IMR-90 (cell line): ENCODE data around the gene TJP3. TPM values are rescaled to one million over a fixed set of nuclear protein-coding genes. Genes with fewer than 3 reads are reported as not detected.

Experiments used
- ATAC-seq: fragments of 200-7000 bp; cut with Tn5 transposase; 2 replicates; pipeline ENCODE4 v1.9.1; 2020; ENCODE audit warnings: low read depth, mild to moderate bottlenecking, moderate library complexity
- BruUV-seq: library from RNA; stranded (reverse); fragments of 400-500 nt; replicated peaks from 2 replicates; lab custom pipeline; 2021; lab: Mats Ljungman, UMichigan
- CTCF ChIA-PET: fragments of 300-600 bp; formaldehyde crosslinking; extraction: SDS; loops from one replicate; lab custom pipeline; 2021; ENCODE audit warnings: antibody characterized with exemption; lab: Yijun Ruan, JAX
- POLR2A ChIA-PET: fragments of 300-600 bp; sonication (Branson Sonifier 250); formaldehyde crosslinking; loops from one replicate; lab custom pipeline; 2022; ENCODE audit warnings: antibody characterized with exemption; ENCODE audit not compliant: unreplicated experiment; lab: Charles Lee
- DNase-seq: peaks from one replicate; pipeline ENCODE4 v3.0.0; 2013
- H2AFZ ChIP-seq: replicated peaks from 2 replicates; pipeline ENCODE3; 2013; ENCODE audit warnings: low read length, mild to moderate bottlenecking; ENCODE audit not compliant: poor library complexity
- H2AK5ac ChIP-seq: 2 replicates; pipeline ENCODE4 v1.6.1; 2013; ENCODE audit warnings: low read depth, low read length, inconsistent platforms
- H2AK9ac ChIP-seq: replicated peaks from 2 replicates; pipeline ENCODE3; 2013; ENCODE audit warnings: mild to moderate bottlenecking, low read depth, low read length, moderate library complexity; ENCODE audit not compliant: poor library complexity
- H2BK120ac ChIP-seq: 2 replicates; pipeline ENCODE4 v1.6.1; 2013; ENCODE audit warnings: low read depth, low read length, inconsistent platforms
- H2BK15ac ChIP-seq: 3 replicates; pipeline ENCODE4 v1.6.1; 2013; ENCODE audit warnings: low read depth, low read length, inconsistent platforms
- H2BK20ac ChIP-seq: 2 replicates; pipeline ENCODE4 v1.6.1; 2013; ENCODE audit warnings: low read depth, mild to moderate bottlenecking, inconsistent platforms, low read length, moderate library complexity
- H2BK5ac ChIP-seq: 2 replicates; pipeline ENCODE4 v1.6.1; 2013; ENCODE audit warnings: mild to moderate bottlenecking, low read depth, low read length, inconsistent platforms; ENCODE audit not compliant: poor library complexity, severe bottlenecking
- H3K14ac ChIP-seq: replicated peaks from 2 replicates; pipeline ENCODE4 v1.6.1; 2013; ENCODE audit warnings: low read depth, low read length, inconsistent platforms
- H3K18ac ChIP-seq: 2 replicates; pipeline ENCODE4 v1.6.1; 2013; ENCODE audit warnings: low read depth, low read length, control low read depth
- H3K23ac ChIP-seq: 2 replicates; pipeline ENCODE4 v1.6.1; 2013; ENCODE audit warnings: low read depth, low read length, inconsistent platforms
- H3K27ac ChIP-seq: 2 replicates; pipeline ENCODE4 v1.5.1; 2013; ENCODE audit warnings: mild to moderate bottlenecking, control low read depth, low read length; ENCODE audit not compliant: insufficient read depth
- H3K27me3 ChIP-seq: 2 replicates; pipeline ENCODE4 v1.6.1; 2013; ENCODE audit warnings: low read length; ENCODE audit not compliant: control insufficient read depth, insufficient read depth
- H3K36me3 ChIP-seq: 2 replicates; pipeline ENCODE4 v1.6.1; 2013; ENCODE audit warnings: low read length, mixed read lengths; ENCODE audit not compliant: control insufficient read depth, insufficient read depth
- H3K4ac ChIP-seq: 2 replicates; pipeline ENCODE4 v1.6.1; 2013; ENCODE audit warnings: low read depth, low read length, inconsistent platforms
- H3K4me1 ChIP-seq: 2 replicates; pipeline ENCODE4 v1.6.1; 2013; ENCODE audit warnings: low read length, mixed read lengths; ENCODE audit not compliant: control insufficient read depth, insufficient read depth
- H3K4me2 ChIP-seq: 2 replicates; pipeline ENCODE4 v1.6.1; 2013; ENCODE audit warnings: low read depth, mild to moderate bottlenecking, control low read depth, low read length, moderate library complexity
- H3K4me3 ChIP-seq: 2 replicates; pipeline ENCODE4 v1.5.1; 2013; ENCODE audit warnings: low read depth, mild to moderate bottlenecking, control low read depth, low read length, moderate library complexity; ENCODE audit not compliant: insufficient read depth
- H3K56ac ChIP-seq: 2 replicates; pipeline ENCODE4 v1.6.1; 2013; ENCODE audit warnings: low read length, inconsistent platforms; ENCODE audit not compliant: insufficient read depth; ENCODE audit errors: extremely low read depth
- H3K79me1 ChIP-seq, 2 experiments: 2 replicates each; pipeline ENCODE4 v1.6.1; 2013; ENCODE audit warnings: low read length in 2 of 2, inconsistent platforms in 1 of 2, low read depth in 1 of 2
- H3K9ac ChIP-seq: 2 replicates; pipeline ENCODE4 v1.6.1; 2013; ENCODE audit warnings: low read depth, low read length, control low read depth
- H3K9me1 ChIP-seq: 2 replicates; pipeline ENCODE4 v1.6.1; 2013; ENCODE audit warnings: low read length, inconsistent platforms; ENCODE audit not compliant: insufficient read depth
- H3K9me3 ChIP-seq: 2 replicates; pipeline ENCODE4 v1.6.1; 2013; ENCODE audit warnings: low read length; ENCODE audit not compliant: control insufficient read depth, insufficient read depth
- H4K20me1 ChIP-seq: 2 replicates; pipeline ENCODE4 v1.6.1; 2013; ENCODE audit warnings: low read length, inconsistent platforms; ENCODE audit not compliant: insufficient read depth
- H4K5ac ChIP-seq: 2 replicates; pipeline ENCODE4 v1.6.1; 2013; ENCODE audit warnings: mild to moderate bottlenecking, low read depth, low read length, control low read depth
- H4K8ac ChIP-seq, 2 experiments: 2 replicates each; pipeline ENCODE4 v1.6.1; 2013; ENCODE audit warnings: low read depth in 2 of 2, low read length in 2 of 2, control low read depth in 1 of 2, inconsistent platforms in 1 of 2
- H4K91ac ChIP-seq: 2 replicates; pipeline ENCODE4 v1.6.1; 2013; ENCODE audit warnings: low read depth, low read length, inconsistent platforms; ENCODE audit not compliant: insufficient read depth
- CHD1 ChIP-seq: IDR thresholded peaks from 2 replicates; pipeline ENCODE4 v1.6.1; 2012; ENCODE audit warnings: low read depth, low read length, improper control_type of control experiment
- FOS ChIP-seq: fragments of 150-350 bp; IDR thresholded peaks from 2 replicates; pipeline ENCODE4 v1.6.1; 2016; ENCODE audit warnings: low read depth, low read length
- MAZ ChIP-seq: IDR thresholded peaks from 2 replicates; pipeline ENCODE4 v1.6.1; 2012; ENCODE audit warnings: low read depth, mild to moderate bottlenecking, low read length, improper control_type of control experiment, moderate library complexity, borderline replicate concordance
- MXI1 ChIP-seq: IDR thresholded peaks from 2 replicates; pipeline ENCODE4 v1.6.1; 2012; ENCODE audit warnings: low read depth, mild to moderate bottlenecking, low read length, moderate library complexity, borderline replicate concordance
- RAD21 ChIP-seq: IDR thresholded peaks from 2 replicates; pipeline ENCODE4 v1.6.1; 2012; ENCODE audit warnings: low read length, improper control_type of control experiment
- RCOR1 ChIP-seq: IDR thresholded peaks from 2 replicates; pipeline ENCODE4 v1.6.1; 2012; ENCODE audit warnings: mild to moderate bottlenecking, low read length, improper control_type of control experiment; ENCODE audit not compliant: insufficient replicate concordance
- RFX5 ChIP-seq: IDR thresholded peaks from 2 replicates; pipeline ENCODE4 v1.8.0; 2012; ENCODE audit warnings: low read depth, mild to moderate bottlenecking, low read length, moderate library complexity
- WGBS, 2 experiments: methylation state at CpG; one replicate each; pipeline versions ENCODE4 v1.1.5 to v1.1.7; 2013; ENCODE audit warnings: missing lambda C conversion rate in 2 of 2; ENCODE audit not compliant: insufficient read length in 1 of 2; ENCODE audit errors: extremely low coverage in 2 of 2; 5-methylcytosine and 5-hydroxymethylcytosine counted together
- dilution Hi-C: fragments of 300-500 bp; cut with HindIII; formaldehyde crosslinking; loops from one replicate; pipeline ENCODE4 v1.14.3; 2018; ENCODE audit warnings: low sequenced_read_pairs; ENCODE audit not compliant: unreplicated experiment
- in situ Hi-C: fragments of 300-500 bp; cut with MboI; formaldehyde crosslinking; loops from 3 replicates; pipeline ENCODE4 v1.14.3; 2019; ENCODE audit warnings: low sequenced_read_pairs, inconsistent platforms, mixed read lengths
- intact Hi-C: fragments of 100-400 bp; cut with micrococcal nuclease; formaldehyde crosslinking; loops from 2 replicates; pipeline ENCODE4 v1.10.0; 2022
- polyA plus RNA-seq, 3 experiments: library from polyadenylated mRNA; depleted of rRNA; stranded (reverse); fragments of >200 nt; gene quantifications; 2 replicates each; pipeline ENCODE4 v1.2.3, GENCODE V29; 2012; ENCODE audit warnings: low replicate concordance in 1 of 3
- total RNA-seq: library from RNA; depleted of rRNA; stranded (reverse); fragments of >200 nt; gene quantifications from 2 replicates; pipeline ENCODE4 v1.2.3, GENCODE V29; 2012
- TF ChIP-seq, protein P1 (sequence below): fragments of 150-350 bp; IDR thresholded peaks from 2 replicates; pipeline ENCODE4 v1.6.1; 2017; ENCODE audit warnings: mild to moderate bottlenecking, antibody characterized with exemption, low read length, low read depth

The TJP3 gene
- total and polyA plus RNA-seq, 2 of the 4 experiments (the other 2 are of a cell fraction) = not detected

DNA sequence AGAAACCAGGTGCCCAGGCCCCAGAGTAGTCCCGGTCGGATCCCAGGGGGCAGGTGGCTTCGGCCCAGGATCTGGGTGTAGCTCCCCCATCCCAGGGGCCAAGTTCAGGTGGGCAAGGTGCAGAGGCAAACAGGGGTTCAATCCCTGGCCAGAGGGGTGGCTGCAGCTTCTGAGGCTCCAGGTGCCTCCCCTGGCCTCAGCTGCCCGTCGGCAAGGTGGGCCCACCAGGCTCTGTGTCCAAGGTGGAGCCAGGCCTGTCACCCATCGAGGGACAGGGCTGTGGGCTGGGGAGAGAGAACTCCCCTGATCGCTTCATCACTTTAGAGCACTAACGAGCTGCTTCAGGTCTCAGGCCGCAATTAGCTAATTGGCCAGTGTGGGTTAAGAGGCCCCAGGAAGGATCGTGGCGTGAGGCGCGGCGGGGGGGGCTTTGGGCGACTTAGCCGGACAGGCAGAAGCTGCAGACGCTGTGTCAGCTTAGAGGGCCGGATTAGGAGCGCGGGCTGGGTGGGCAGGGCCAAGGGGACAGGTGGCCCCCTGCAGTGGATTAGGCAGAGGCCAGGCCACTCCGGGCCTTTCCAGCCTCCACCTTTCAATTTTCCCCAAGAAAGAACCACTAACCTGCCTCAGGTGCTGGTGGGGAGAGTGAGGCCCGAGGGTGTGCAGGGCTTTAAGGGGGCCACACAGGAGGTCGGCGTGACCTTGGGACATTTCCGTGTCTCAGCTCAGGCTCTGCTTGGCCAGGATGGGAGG lies 66.6 kb downstream of the TJP3 start (continued):
- TF ChIP-seq MAZ = no peak

- no peak overlapping the region for H3K4me2 ChIP-seq
- H4K20me1 ChIP-seq = no peaks in the 10 kb centered on the region
- in situ Hi-C loops = no loop called here
- TF ChIP-seq RAD21 = no peak
- TF ChIP-seq, protein P1, sequence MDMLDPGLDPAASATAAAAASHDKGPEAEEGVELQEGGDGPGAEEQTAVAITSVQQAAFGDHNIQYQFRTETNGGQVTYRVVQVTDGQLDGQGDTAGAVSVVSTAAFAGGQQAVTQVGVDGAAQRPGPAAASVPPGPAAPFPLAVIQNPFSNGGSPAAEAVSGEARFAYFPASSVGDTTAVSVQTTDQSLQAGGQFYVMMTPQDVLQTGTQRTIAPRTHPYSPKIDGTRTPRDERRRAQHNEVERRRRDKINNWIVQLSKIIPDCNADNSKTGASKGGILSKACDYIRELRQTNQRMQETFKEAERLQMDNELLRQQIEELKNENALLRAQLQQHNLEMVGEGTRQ = no peak
- TF ChIP-seq MAZ = no peak
- TF ChIP-seq MXI1 = no peak
- TF ChIP-seq CHD1 = no peak
- TF ChIP-seq FOS = no peak
- no peak for TF ChIP-seq RFX5
- TF ChIP-seq RCOR1 = no peak
- H2AFZ ChIP-seq = no peak overlapping the region
- H3K9ac ChIP-seq = no peak overlapping the region
- no peak overlapping the region for H3K27ac ChIP-seq
- H3K79me1 ChIP-seq = no peaks in the 10 kb centered on the region
- BruUV-seq = no TSS peak
- H3K56ac ChIP-seq = no peak overlapping the region
- H3K36me3 ChIP-seq = no peaks in the 10 kb centered on the region
- intact Hi-C loops = no loop called here
- H2BK120ac ChIP-seq = no peak overlapping the region
- H2AK9ac ChIP-seq = no peak overlapping the region
- no peak overlapping the region for H4K91ac ChIP-seq
- no peak overlapping the region for H2BK5ac ChIP-seq
- no peak overlapping the region for H3K4ac ChIP-seq
- H3K27me3 ChIP-seq = peaks cover 5% of the 10 kb centered on the region; the same call in 1 of the 2 replicates
- ATAC-seq (no peak), DNase-seq (no peak)
- ChIA-PET POLR2A (interaction anchor here (0.6 kb wide), 1 partner anchor 210 kb away, joined by 4 read pairs; the partner anchor contains the start of gene EEF2), CTCF (interaction anchor here (0.5 kb wide), 1 partner anchor 90 kb away, joined by 3 read pairs; no protein-coding TSS in a partner anchor)
- H3K14ac ChIP-seq = no peak overlapping the region
- H3K9me1 ChIP-seq = no peaks in the 10 kb centered on the region
- H2BK15ac ChIP-seq = no peak overlapping the region
- H3K4me1 ChIP-seq = no peaks in the 10 kb centered on the region
- H2BK20ac ChIP-seq = no peak overlapping the region
- no peak overlapping the region for H2AK5ac ChIP-seq
- WGBS, 2 experiments = no CpG with 5 or more reads among the region's 2 CpGs
- dilution Hi-C loops = no loop called here
- H3K23ac ChIP-seq = no peak overlapping the region
- H3K9me3 ChIP-seq = no peaks in the 10 kb centered on the region
- H3K4me3 ChIP-seq = no peak overlapping the region
- no peak overlapping the region for H3K18ac ChIP-seq
- no peak overlapping the region for H4K5ac ChIP-seq
- no peak overlapping the region for H4K8ac ChIP-seq
Observed at GRCh38 chr19:3775374-3775711, 67.2 kb downstream of the TJP3 start.
